COLO668 (cell line): ENCODE data around the gene RC3H1.

Experiments
- DNase-seq: peaks from one replicate; lab custom pipeline; 2025; ENCODE audit not compliant: unreplicated experiment; lab: John Stamatoyannopoulos, UW

The RC3H1 gene

GRCh38 chr1:173889885-173890284 is 132.3 kb downstream of the RC3H1 start:
- DNase-seq = no peak

- DNase-seq = no peak
Measured at GRCh38 chr1:173888749-173889148, 133.4 kb downstream of the RC3H1 start.

- no peak for DNase-seq
Measured at GRCh38 chr1:173887627-173888026, 134.5 kb downstream of the RC3H1 start.

GRCh38 chr1:173886746-173887611 is 135.2 kb downstream of the RC3H1 start:
- DNase-seq = no peak

- DNase-seq = no peak
Measured at GRCh38 chr1:173884701-173885100, 137.5 kb downstream of the RC3H1 start.
